Measurements from ENCODE around the gene XPO1.

- TF ChIP-seq CTCF (IDR thresholded peaks at IDR 0.05; ENCODE audit: low read depth, low read length) (no peak), POLR2A (IDR thresholded peaks at IDR 0.05; ENCODE audit: extremely low read depth, insufficient read length) (no peak), MYC (IDR thresholded peaks at IDR 0.05; ENCODE audit: low read depth, low read length) (no peak), MAX (IDR thresholded peaks at IDR 0.05; ENCODE audit: low read depth, low read length) (no peak)
Measured at GRCh38 chr2:61557381-61557780, 19.2 kb upstream of the XPO1 start.
